H7 (cell line): Measurements from ENCODE around the gene ST6GALNAC4. TPM values are rescaled to one million over a fixed set of nuclear protein-coding genes. Genes with fewer than 3 reads are reported as not detected.

Experiments
- DNase-seq: peaks from one replicate; pipeline ENCODE4 v3.0.0; 2012
- H3K27me3 ChIP-seq: 2 replicates; pipeline ENCODE4 v1.6.0; 2011; ENCODE audit warnings: mild to moderate bottlenecking, low read length; ENCODE audit not compliant: control insufficient read depth, insufficient read depth
- H3K36me3 ChIP-seq: replicated peaks from 2 replicates; pipeline ENCODE4 v1.5.1; 2011; ENCODE audit warnings: low read length; ENCODE audit not compliant: control insufficient read depth, insufficient read depth
- H3K4me3 ChIP-seq: 2 replicates; pipeline ENCODE4 v1.5.1; 2011; ENCODE audit warnings: low read depth, mild to moderate bottlenecking, control low read depth, low read length, moderate library complexity; ENCODE audit not compliant: insufficient read depth
- total RNA-seq: library from RNA; depleted of rRNA; stranded (reverse); fragments of >200 nt; shearing (Covaris generic); gene quantifications from 2 replicates; pipeline ENCODE4 v1.2.3, GENCODE V29; 2014

The ST6GALNAC4 gene
- total RNA-seq, 1 experiment from 2014 or later: 24.6 TPM

DNA sequence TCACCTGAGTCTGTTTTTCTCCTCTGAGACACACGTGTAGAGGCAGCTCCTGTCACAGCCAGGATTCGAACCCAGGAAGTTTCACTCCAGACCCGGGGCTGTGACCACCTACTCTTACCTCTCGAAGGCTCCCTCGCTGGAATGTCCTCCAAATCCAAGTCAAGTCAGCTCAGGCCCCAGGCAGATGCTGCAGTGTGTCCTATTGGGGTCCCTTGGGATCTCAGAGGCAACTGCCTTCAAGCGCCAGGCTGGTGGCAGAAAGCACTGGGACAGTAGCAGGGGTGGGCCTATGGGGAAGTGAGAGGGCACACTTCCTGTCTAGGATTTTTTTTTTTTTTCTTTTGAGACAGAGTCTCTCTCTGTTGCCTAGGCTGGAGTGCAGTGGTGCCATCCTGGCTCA, 762 bp upstream of the ST6GALNAC4 start:
- no peak overlapping the region for H3K4me3 ChIP-seq
- no peaks in the 10 kb centered on the region; the same call in 1 of the 2 replicates for H3K36me3 ChIP-seq
- peaks cover 10% of the 10 kb centered on the region; the same call in 1 of the 2 replicates for H3K27me3 ChIP-seq
- no peak for DNase-seq

DNA sequence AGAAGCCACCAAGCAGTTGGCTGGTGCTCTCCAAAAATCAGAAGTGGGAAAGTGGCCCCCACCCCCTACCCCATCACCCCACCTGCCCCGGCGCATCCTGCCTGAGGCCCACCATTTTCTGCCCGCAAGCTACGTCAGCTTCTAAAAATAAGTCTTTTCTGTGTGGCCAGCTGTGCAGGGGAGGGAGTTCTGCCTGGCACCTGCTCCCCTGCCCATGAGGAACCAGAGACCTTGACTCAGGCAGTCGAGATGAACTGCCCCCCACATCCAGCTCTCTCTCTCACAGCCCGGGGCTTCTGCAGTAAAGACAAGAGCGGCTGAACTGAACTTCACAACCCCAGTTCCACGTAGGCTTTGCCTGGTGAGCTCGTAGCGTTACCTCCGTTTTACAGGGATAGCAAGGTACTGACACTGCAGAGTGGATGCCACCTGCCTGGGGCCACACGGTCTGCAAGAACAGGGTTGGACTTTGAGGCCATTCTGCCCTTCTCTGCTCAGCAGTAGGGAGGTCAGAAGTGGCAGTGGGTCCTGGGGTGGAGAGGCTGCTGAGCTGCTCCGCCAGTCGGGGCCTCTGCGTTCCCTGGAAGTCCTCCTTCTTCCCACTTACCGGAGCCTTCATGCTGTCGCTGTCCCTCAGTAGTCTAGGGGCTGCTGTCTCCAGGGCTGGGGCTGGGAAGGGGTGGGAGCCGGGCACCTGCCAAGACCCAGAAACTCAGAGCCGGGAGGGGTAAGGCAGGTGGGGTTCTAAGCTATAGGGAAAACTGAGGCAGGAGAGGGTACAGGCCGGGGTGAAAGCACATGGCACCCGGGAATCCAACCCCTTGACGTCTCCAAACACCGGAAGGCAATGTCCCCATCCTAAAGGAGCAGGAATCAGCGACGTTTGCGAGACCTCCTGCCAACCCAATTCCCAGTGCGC, 781 bp downstream of the ST6GALNAC4 start:
- peak; percentile 65 for DNase-seq
- Histone ChIP-seq H3K4me3 (peak overlapping the region; percentile 69), H3K36me3 (no peaks in the 10 kb centered on the region; the same call in 1 of the 2 replicates), H3K27me3 (peaks cover 7% of the 10 kb centered on the region; the same call in 1 of the 2 replicates)

DNA sequence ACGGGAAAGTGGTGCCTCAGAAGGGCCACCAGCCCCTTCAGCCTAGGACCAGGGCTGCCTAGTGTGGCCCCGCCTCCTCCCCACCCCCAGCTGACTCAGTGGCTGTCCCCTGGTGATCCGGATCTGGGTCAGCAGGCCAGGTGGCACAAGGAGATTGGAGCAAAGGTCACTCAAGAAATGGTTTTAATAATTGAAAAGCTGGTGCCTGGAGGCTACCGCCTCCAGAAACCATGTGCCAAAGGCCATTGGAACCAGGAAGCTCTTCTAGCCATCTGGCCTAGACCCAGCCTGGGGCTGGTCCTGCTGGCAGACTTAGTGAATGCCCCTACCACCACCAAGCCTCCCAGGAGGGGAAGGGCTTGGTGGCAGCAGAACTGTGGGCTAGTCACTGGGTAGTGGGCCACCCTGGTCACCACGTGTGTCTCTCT, 1.5 kb downstream of the ST6GALNAC4 start:
- Histone ChIP-seq H3K36me3 (peaks cover 1% of the 10 kb centered on the region; the same call in 1 of the 2 replicates), H3K4me3 (no peak overlapping the region)

DNA sequence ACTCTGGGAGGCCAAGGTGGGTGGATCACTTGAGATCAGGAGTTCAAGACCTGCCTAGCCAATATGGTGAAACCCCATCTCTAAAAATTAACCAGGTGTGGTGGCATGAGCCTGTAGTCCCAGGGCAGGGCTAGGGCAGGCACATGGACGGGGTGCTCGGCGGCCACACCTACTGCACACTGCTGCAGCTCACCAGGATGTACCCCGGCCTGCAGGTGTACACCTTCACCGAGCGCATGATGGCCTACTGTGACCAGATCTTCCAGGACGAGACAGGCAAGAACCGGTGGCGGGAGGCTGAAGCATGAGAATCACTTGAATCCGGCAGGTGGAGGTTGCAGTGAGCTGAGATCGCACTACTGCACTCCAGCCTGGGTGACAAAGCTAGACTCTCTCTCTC, 3.2 kb downstream of the ST6GALNAC4 start:
- no peak for DNase-seq
- Histone ChIP-seq H3K4me3 (no peak overlapping the region), H3K36me3 (peaks cover 1% of the 10 kb centered on the region; the same call in 1 of the 2 replicates), H3K27me3 (peaks cover 7% of the 10 kb centered on the region; the same call in 1 of the 2 replicates)

More for the DNA sequence above, 1.5 kb downstream of the ST6GALNAC4 start:
- no peak for DNase-seq
- peaks cover 7% of the 10 kb centered on the region; the same call in 1 of the 2 replicates for H3K27me3 ChIP-seq

DNA sequence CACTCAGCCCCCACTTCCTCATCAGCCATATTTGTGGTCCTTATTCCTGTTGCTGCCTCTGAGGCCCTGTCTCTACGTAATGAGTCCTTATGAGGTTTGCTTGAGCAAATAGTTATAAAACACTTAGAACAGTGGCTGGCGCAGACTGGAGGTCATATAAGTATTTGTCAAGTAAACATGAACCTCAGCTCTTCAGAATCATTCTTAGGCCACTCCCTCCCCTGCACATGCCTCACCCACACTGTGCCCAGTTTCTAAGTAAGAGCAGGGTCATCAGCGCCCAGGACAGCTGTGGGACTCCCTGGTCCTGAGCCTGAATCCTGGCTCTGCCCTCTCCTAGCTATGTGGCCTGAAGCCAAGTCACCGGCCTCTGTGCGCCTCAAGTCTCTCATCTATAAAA, 4.0 kb downstream of the ST6GALNAC4 start:
- Histone ChIP-seq H3K36me3 (peaks cover 1% of the 10 kb centered on the region; the same call in 1 of the 2 replicates), H3K4me3 (no peak overlapping the region), H3K27me3 (peaks cover 5% of the 10 kb centered on the region; the same call in 1 of the 2 replicates)
- DNase-seq: no peak

DNA sequence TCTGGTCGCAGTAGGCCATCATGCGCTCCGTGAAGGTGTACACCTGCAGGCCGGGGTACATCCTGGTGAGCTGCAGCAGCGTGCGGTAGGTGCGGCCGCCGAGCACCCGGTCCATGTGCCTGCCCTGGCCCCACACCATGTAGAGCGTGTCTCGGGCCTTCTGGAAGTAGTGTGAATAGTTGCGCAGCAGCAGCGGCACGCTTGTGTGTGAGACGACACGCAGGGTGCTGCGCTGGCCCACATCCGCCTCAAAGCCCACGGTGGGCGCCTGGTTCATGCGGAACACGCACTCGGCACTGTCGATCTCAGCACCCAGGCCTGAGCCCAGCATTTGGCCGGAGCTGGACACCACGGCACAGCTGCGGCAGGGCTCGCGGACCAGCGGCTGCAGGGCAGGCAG, 4.5 kb downstream of the ST6GALNAC4 start:
- H3K4me3 ChIP-seq: no peak overlapping the region
- DNase-seq: no peak

DNA sequence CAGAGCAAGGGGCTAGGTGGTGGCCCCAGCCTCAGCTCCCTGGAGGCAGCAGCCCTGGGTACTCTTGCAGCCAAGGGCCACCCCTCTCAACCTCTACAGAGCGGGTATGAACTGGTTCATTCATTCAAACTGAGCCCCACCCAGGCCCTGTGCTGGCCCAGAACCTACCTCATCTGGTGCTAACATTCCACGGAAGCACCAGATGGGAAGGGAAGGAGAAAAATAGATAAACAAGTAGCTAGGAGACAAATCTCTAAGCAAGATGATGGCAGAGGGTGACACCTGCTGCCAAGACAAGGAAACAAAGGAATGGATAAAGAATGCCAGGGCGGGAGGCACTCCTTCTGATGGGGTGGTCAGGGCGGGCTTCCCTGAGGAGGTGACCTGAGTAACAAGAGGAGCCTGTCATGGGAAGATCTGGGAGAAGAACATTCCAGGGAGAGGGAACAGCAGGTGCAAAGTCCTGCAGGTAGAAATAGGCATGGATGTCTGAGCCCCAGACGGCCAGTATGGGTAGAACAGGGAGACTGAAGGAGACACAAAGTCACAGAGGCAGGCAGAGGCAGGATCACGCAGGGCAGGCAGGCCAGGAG, 6.1 kb downstream of the ST6GALNAC4 start:
- peaks cover 1% of the 10 kb centered on the region; the same call in 1 of the 2 replicates for H3K36me3 ChIP-seq
- no peak overlapping the region for H3K4me3 ChIP-seq
- DNase-seq: no peak
- H3K27me3 ChIP-seq: no peaks in the 10 kb centered on the region

More for the DNA sequence above, 4.5 kb downstream of the ST6GALNAC4 start:
- Histone ChIP-seq H3K36me3 (peaks cover 1% of the 10 kb centered on the region; the same call in 1 of the 2 replicates), H3K27me3 (peaks cover 5% of the 10 kb centered on the region; the same call in 1 of the 2 replicates)

DNA sequence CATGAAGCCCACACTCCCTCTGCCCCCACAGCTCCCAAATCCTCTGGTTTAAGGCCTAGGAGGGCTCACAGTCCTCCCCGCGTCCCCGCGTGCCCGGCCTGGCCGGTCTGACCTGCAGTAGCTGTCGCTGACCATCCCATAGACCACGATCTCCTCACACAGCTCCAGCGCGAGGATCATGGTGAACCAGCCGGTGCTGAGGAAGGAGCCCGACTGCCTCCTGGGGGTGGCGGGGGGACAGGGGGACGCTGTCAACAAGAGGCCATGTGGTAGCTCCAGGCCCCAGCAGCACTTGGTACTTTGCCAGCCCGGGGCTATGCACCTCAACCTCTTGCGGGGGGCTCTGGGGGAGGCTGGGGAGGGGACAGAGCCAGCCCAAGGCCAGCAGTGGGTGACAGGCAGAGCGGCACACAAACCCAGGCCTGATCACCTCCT, 7.0 kb downstream of the ST6GALNAC4 start:
- no peaks in the 10 kb centered on the region for H3K27me3 ChIP-seq
- no peak for DNase-seq
- H3K36me3 ChIP-seq: peaks cover 1% of the 10 kb centered on the region; the same call in 1 of the 2 replicates
- H3K4me3 ChIP-seq: no peak overlapping the region

DNA sequence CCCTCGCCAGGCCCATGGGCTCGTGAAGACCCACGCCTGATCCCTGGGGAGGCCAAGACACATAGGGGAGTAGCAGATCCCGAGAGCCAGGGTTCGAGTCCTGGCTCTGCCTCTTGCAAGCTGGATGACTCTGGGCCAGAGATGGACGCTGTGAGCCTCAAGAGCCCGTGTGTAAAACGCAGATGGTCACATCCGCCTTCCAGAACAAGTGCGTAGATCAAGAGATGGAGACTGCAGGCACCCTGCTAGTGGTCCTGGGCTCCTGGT, 8.2 kb downstream of the ST6GALNAC4 start:
- Histone ChIP-seq H3K27me3 (no peaks in the 10 kb centered on the region), H3K4me3 (no peak overlapping the region), H3K36me3 (peaks cover 1% of the 10 kb centered on the region; the same call in 1 of the 2 replicates)
- no peak for DNase-seq

DNA sequence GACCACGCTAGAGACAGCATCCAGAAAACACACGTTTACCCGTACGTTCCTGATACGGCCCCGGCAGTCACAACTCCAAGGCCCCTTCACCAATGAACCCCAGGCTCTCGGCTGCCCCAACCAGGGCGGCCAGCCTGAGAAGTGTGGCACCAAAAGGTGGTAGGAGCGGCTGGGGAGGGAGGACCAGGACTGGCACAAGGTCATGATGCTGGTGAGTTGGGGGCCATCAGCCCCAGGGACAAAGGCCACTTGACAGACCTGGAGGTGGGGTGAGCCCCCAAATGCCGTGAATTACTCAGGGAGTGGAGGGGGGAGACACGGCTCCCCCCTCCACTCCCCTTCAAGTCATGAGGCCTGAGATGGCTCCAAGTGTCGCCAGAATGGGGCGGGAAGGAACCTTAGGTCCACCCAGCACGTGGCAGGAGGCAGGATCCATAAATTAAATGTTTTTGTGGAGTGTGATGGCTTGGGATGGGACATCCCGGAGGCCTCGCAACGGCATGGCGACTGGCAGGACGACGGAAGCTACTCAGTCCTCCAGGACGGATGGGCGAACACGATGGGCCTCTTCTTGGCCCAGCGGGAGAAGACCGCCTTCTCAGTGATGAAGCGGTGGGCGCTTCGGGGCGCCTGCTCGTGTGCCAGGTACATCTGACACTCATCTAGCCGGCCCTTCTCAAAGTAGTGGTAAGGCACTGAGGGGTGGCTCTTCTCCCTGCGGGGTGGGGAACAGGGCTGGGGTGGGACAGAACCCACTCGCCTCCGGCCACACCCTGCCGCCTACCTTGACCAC, 8.8 kb downstream of the ST6GALNAC4 start:
- no peaks in the 10 kb centered on the region for H3K27me3 ChIP-seq
- no peak overlapping the region for H3K4me3 ChIP-seq
- no peak for DNase-seq
- peaks cover 1% of the 10 kb centered on the region; the same call in 1 of the 2 replicates for H3K36me3 ChIP-seq

DNA sequence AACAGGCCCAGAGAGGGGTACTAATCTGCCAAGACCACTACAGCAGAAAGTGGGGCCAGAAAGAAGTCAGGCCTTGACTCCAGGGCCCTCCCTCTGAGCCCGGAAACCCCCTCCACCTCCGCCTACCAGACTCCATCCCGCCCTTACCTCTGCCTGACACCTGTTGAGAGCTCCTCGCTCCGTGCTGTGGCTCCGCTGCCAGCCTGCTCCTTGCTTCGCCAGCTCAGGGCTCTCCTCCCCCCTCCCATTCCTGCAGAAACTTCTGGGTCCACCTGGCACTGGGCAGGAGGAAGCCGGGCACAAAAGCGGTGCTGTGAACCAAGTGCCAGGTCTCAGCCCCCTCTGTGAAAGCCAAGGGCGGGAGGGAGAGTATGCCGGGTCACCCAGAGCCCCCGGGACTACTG, 11.1 kb downstream of the ST6GALNAC4 start:
- Histone ChIP-seq H3K4me3 (no peak overlapping the region), H3K27me3 (no peaks in the 10 kb centered on the region), H3K36me3 (no peaks in the 10 kb centered on the region)
- peak; percentile 75 for DNase-seq

DNA sequence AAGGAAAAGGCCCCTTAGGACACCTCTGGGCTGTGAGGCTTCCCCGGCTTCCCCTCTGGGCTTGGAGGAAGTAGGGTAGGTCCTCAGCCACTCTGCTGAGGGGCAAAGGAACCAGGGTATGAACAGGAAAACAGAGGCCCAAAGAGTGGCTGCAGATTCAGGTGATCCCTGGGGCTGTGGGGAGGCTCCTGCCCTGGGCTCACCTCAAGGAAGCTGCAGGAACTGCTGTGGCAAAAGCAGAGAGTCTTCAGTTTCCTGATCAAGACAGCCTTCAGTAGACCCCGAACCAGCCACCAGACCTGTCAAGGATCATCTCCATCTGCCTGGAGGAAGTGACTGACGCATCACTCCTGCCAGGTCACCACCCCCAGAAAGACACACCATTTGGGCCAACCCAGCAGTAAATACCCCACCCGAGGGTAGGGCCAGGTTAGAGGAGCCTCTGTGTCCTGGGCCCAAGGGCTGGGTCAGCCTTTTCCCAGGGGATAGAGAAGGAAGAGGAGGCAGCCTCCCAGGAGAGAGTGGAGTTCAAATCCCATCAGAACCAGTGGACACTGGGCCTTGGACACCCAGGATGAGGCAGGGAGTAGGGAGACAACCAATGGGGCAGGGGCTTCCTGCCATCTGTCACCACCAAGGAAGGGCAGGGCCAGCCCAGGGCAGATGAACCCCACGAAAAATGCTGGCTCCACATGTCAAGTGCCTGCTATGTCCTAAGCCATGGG, 11.7 kb downstream of the ST6GALNAC4 start:
- DNase-seq: no peak
- Histone ChIP-seq H3K27me3 (no peaks in the 10 kb centered on the region), H3K4me3 (no peak overlapping the region), H3K36me3 (no peaks in the 10 kb centered on the region)

DNA sequence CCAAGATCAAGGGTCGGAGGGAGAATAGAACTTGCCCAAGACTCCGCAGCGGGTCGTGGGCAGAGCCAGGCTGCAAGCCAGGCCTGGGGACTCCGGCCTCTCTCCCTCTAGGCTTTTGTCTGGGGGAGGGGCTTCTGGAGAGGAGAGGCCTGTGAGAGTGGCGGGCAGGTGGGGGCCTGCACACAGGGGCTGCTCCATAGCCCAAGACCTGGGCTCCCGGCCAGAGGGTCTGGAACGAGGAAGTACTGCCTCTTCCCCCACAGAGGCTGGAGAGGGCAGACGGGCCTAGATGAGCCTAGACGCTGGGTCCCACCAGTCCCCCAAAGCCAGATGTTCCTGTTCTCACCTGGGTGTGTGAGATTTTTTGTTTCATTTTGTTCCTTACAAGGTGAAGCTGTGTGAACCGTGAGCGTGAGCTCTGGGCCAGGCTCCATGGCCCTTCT, 12.3 kb downstream of the ST6GALNAC4 start:
- H3K27me3 ChIP-seq: peaks cover 2% of the 10 kb centered on the region; the same call in 1 of the 2 replicates
- DNase-seq: peak; percentile 78
- no peaks in the 10 kb centered on the region for H3K36me3 ChIP-seq
- H3K4me3 ChIP-seq: no peak overlapping the region
